GM19455 (cell line): ENCODE data around the gene STAC.
"Not testable (repeated sequence)": the region's sequence is repeated elsewhere in the genome, so short reads cannot be mapped to it uniquely, and the experiment has no call there.

Source experiments
- ATAC-seq: cut with Tn5 transposase; IDR thresholded peaks from one replicate; pipeline ENCODE4 v1.9.1; 2021; ENCODE audit not compliant: unreplicated experiment

The STAC gene

DNA sequence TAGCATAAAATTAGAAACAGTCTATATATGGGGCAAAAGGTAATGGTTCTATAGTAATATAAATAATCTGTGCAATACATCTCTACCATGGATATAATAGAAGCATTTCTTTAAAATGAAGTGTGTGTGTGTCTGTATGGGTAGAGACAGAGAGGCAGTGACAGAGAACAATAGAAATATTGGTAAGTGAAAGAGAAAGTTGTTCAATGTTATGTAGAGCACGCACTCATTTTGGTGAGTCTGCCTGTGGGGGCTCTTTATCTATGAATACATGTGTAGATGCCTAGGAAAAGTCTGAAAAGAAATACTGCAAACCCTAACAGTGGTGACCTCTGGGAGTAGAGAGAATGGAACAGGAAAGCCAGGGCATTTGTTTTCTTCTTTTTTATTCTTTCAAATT is 182.6 kb downstream of the STAC start:
- no peak for ATAC-seq

DNA sequence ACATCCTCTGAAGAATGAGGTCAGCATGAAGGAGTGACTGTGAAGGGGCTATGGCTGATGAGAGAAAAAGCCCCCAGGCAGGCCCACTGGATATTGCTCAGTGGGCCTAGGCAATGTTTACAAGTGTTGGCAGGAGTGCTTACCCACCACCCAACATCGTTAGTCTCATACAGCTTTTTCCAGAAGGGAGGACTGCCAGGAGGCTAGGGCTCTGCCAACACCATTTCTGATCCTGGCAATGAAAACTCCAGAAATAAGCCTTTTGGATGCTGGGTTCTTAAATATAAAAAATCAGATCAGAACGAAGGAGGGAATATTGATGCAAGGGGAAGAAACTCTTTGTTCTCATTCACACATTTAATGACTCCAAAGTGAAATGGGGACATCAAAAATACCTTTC is 194.9 kb downstream of the STAC start:
- no peak for ATAC-seq

DNA sequence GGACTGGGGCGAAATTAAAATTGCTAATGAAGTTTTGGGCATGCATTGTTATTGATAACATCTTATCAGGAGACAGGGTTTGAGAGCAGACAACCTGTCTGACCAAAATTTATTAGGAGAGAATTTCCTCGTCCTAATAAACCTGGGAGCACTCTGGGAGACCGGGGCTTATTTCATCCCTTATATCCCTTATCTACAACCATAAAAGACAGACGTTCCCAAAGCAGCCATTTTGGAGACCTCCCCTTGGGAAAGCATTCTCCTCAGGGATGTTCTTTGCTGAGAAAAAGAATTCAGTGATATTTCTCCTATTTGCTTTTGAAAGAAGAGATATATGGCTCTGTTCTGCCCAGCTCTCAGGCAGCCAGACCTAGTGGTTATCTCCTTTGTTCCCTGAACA is 198.1 kb downstream of the STAC start:
- not testable (repeated sequence) for ATAC-seq

DNA sequence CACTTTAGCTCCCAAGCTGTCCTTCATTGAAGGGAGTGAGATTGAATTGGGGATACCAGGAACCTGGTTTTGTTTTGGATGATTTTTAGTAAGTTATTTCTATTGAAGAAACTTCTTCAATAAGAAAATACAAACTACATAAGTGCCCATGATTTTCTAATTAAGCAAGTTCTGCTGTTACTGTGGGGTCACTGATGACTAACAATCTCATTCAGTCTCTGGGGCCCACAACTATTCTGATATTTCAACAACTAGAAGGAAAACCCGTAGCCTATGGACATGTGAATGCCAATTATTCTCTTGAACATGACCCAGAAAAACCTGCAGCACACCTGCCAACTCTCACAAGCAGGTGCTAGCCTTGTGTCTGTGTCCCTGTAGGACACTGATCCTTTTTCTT is 199.4 kb downstream of the STAC start:
- no peak for ATAC-seq

DNA sequence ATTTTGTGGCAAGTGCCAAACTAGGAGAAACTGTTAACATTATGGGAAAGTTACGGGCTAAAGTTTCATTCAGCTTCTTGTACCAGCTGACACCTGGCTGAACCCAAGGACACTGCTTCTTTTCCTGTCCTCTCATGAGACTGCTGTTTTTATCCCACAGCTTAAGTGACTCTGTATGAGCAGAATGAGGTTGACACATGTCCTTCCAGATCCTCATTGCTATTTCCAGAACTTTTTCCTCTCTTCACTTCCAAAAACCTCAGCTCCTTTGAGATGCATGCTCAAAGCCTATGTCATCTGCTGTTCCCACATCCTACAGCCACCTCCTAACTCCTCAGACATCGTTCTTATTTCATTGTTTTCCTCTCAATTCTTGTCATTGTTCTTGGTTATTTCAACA is 200.4 kb downstream of the STAC start:
- ATAC-seq = no peak

DNA sequence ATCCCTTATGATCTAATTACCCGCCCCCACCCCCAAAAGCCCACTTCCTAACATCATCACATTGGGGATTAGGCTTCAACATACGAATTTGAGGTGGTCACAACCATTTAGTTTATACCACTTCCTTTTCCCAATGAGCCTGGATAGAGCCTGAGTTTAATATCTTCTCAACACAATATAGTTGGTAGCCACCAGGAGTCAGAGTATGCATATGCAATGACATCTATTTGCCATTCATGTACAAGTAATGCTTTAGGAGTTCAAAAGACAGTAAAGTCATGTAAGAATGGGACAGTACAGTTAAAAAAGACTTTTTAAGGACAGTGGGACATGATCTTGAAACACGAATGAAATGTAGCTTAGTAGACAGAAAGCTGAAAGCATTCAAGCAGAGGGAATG is 211.7 kb downstream of the STAC start:
- ATAC-seq = no peak

DNA sequence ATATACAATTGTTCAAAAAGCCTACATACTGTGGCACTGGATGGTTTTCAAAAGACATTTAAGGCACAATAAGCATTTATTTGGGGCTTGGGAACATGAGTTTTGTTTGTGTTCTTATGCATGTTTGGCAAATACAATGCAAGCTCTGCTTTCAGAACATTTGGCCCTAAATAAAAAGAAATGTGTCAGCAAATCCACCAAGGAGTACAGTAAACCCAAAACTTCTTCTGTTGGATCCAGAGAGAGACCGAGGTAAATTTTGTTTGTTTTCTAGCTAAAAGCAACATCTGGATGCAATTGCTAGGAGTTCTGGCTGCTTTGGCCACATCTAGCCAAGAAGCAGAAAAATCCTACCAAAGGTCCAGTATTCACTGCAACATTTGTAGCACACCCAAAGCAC is 215.2 kb downstream of the STAC start:
- no peak for ATAC-seq

DNA sequence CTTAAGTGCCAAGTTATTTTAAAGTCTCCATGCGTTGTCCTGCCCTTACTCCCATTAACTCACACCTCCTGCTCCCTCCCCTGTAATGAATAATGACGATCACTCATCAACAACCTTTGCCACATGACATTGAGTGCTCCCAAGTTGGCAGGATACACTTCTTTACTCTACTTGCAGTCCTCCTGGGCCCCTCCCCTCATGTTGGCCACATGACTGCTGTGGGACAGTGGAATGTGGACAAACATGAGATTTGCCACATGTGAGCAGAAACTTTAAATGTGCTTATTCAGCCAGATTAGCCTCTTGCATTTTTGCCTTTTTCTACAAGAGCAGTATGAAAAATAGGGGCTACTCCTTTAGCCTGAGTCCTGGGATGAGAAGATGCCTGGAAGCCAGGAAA is 216.1 kb downstream of the STAC start:
- no peak for ATAC-seq

DNA sequence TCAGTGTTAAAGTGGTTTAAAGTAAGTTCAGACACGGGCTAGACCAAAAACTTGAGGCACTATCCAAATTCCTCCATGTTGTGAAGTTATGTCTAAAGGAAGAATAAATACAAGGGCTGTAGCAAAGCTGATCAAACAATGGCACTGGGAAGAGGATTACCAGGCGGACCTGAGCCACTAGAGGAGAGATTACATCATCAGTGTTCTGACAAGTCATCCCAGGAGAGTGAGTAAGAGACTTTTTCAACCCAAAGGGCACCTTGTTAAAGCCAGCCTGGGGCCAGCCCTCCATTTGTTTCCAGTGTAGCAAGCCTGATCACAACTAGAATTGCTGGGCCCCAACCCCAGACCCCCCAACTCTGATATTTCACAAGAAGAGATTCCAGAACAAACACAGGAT is 217.1 kb downstream of the STAC start:
- no peak for ATAC-seq
